Measurements from ENCODE around the gene MCCD1.

The MCCD1 gene

GRCh38 chr6:31573239-31574105, 44.7 kb downstream of the MCCD1 start:
- no peak for DNase-seq

GRCh38 chr6:31574106-31575061, 45.6 kb downstream of the MCCD1 start:
- DNase-seq, result no peak

- no peak for DNase-seq
Observed at GRCh38 chr6:31575335-31575901, 46.7 kb downstream of the MCCD1 start, which contains the start of gene TNF. TSS of gene TNF (plus strand) at chr6:31575565. CDS start at chr6:31575742, 177 bp downstream.

GRCh38 chr6:31575952-31576685, 47.4 kb downstream of the MCCD1 start:
- DNase-seq, result no peak

GRCh38 chr6:31576897-31577578, 48.3 kb downstream of the MCCD1 start:
- no peak for DNase-seq

GRCh38 chr6:31577579-31577966, 48.8 kb downstream of the MCCD1 start:
- DNase-seq, result no peak

GRCh38 chr6:31578184-31579118, 49.7 kb downstream of the MCCD1 start:
- DNase-seq, result no peak

- DNase-seq, result no peak
Observed at GRCh38 chr6:31579119-31579505, 50.4 kb downstream of the MCCD1 start.

All from NCI-H1694 treated with DMSO at 0.1 percent for 48 hours (cell line).